GM21825 (cell line): ENCODE results near the gene SHC2.
"Not testable (repeated sequence)": the region's sequence is repeated elsewhere in the genome, so short reads cannot be mapped to it uniquely, and the experiment has no call there.

Source experiments
- ATAC-seq: cut with Tn5 transposase; IDR thresholded peaks from one replicate; pipeline ENCODE4 v1.9.1; 2021; ENCODE audit warnings: mild to moderate bottlenecking, moderate library complexity; ENCODE audit not compliant: unreplicated experiment

SHC2 gene

GRCh38 chr19:407511-408440 is 53.1 kb downstream of the SHC2 start:
- ATAC-seq, result no peak

GRCh38 chr19:406971-407510 is 53.8 kb downstream of the SHC2 start:
- ATAC-seq, result no peak

- no peak for ATAC-seq
Observed at GRCh38 chr19:406135-406781, 54.6 kb downstream of the SHC2 start.

- ATAC-seq, result no peak
Observed at GRCh38 chr19:405121-405965, 55.5 kb downstream of the SHC2 start.

- ATAC-seq, result no peak
Observed at GRCh38 chr19:403221-404027, 57.4 kb downstream of the SHC2 start.

- no peak for ATAC-seq
Observed at GRCh38 chr19:402786-403185, 58.0 kb downstream of the SHC2 start.

- no peak for ATAC-seq
Observed at GRCh38 chr19:401866-402511, 58.8 kb downstream of the SHC2 start.

- no peak for ATAC-seq
Observed at GRCh38 chr19:400976-401865, 59.6 kb downstream of the SHC2 start.

GRCh38 chr19:399370-399769 is 61.5 kb downstream of the SHC2 start:
- ATAC-seq, result no peak

- no peak for ATAC-seq
Observed at GRCh38 chr19:398719-399118, 62.1 kb downstream of the SHC2 start.

GRCh38 chr19:397941-398706 is 62.7 kb downstream of the SHC2 start:
- no peak for ATAC-seq

- no peak for ATAC-seq
Observed at GRCh38 chr19:397321-397720, 63.5 kb downstream of the SHC2 start.

GRCh38 chr19:395467-395866 is 65.4 kb downstream of the SHC2 start:
- no peak for ATAC-seq

- not testable (repeated sequence) for ATAC-seq
Observed at GRCh38 chr19:394857-395256, 66.0 kb downstream of the SHC2 start.

GRCh38 chr19:393560-393959 is 67.3 kb downstream of the SHC2 start:
- not testable (repeated sequence) for ATAC-seq

GRCh38 chr19:392375-392970 is 68.4 kb downstream of the SHC2 start:
- no peak for ATAC-seq

- no peak for ATAC-seq
Observed at GRCh38 chr19:391726-392374, 69.0 kb downstream of the SHC2 start.
